B cell (primary cell): ENCODE data around the gene PHYH. TPM values are rescaled to one million over a fixed set of nuclear protein-coding genes. Genes with fewer than 3 reads are reported as not detected.

ENCODE experiments used
- ATAC-seq: fragments of 200-7000 bp; cut with Tn5 transposase; one replicate; pipeline ENCODE4 v1.10.0; 2021; ENCODE audit warnings: low read depth, mild to moderate bottlenecking, moderate number of reproducible peaks, moderate library complexity
- CTCF ChIA-PET: fragments of 350-600 bp; sonication (Branson Sonifier 250); formaldehyde crosslinking; loops from one replicate; lab custom pipeline; 2021; ENCODE audit warnings: antibody characterized with exemption, inconsistent platforms; lab: Charles Lee
- POLR2A ChIA-PET: fragments of 350-600 bp; sonication (Branson Sonifier 250); formaldehyde crosslinking; loops from one replicate; lab custom pipeline; 2021; ENCODE audit warnings: antibody characterized with exemption; lab: Charles Lee
- DNase-seq: peaks from one replicate; pipeline ENCODE4 v3.0.0; 2013
- H2AFZ ChIP-seq: 2 replicates; pipeline ENCODE4 v1.6.1; 2012; ENCODE audit warnings: mild to moderate bottlenecking, low read depth, low read length; ENCODE audit not compliant: insufficient read depth, poor library complexity, severe bottlenecking
- H3K27ac ChIP-seq, 2 donors: 1 replicate in 1 of 2; 2 replicates in 1 of 2; pipeline ENCODE4 v1.5.1; 2012 to 2013; ENCODE audit warnings: low read length in 2 of 2, mild to moderate bottlenecking in 2 of 2, moderate library complexity in 1 of 2
- H3K27me3 ChIP-seq, 4 experiments: fragments of 200-600 bp in 1 of 4; sonication (generic) in 1 of 4; replicated peaks in 1 of 4; 1 replicate in 2 of 4; 2 replicates in 2 of 4; pipeline versions ENCODE4 v1.6.1 to v1.7.0; 2013 to 2016; ENCODE audit warnings: low read length in 3 of 4, mild to moderate bottlenecking in 2 of 4, mixed read lengths in 1 of 4, moderate library complexity in 1 of 4; ENCODE audit not compliant: insufficient read depth in 4 of 4, control insufficient read depth in 3 of 4; ENCODE audit errors: control extremely low read depth in 1 of 4
- H3K36me3 ChIP-seq, 2 experiments: replicated peaks in 1 of 2; 1 replicate in 1 of 2; 2 replicates in 1 of 2; pipeline versions ENCODE4 v1.6.1 to v1.7.1; 2013; ENCODE audit warnings: low read length in 1 of 2; ENCODE audit not compliant: insufficient read depth in 2 of 2, control insufficient read depth in 1 of 2; ENCODE audit errors: control extremely low read depth in 1 of 2, extremely low read depth in 1 of 2
- H3K4me1 ChIP-seq, 2 donors: fragments of 200-600 bp in 1 of 2; sonication (generic) in 1 of 2; 1 replicate in 1 of 2; 2 replicates in 1 of 2; pipeline versions ENCODE4 v1.5.1 to v1.6.1; 2013 to 2017; ENCODE audit warnings: low read length in 2 of 2; ENCODE audit not compliant: control insufficient read depth in 2 of 2, insufficient read depth in 2 of 2
- H3K4me2 ChIP-seq: replicated peaks from 2 replicates; pipeline ENCODE3; 2012; ENCODE audit warnings: mild to moderate bottlenecking, low read depth, low read length; ENCODE audit not compliant: poor library complexity, severe bottlenecking
- H3K4me3 ChIP-seq, 5 experiments: fragments of 200-600 bp in 1 of 5; sonication (generic) in 1 of 5; 1 replicate in 3 of 5; 2 replicates in 2 of 5; pipeline versions ENCODE4 v1.5.1 to v1.7.0; 2011 to 2016; ENCODE audit warnings: low read length in 4 of 5, mild to moderate bottlenecking in 4 of 5, low read depth in 2 of 5, control low read depth in 1 of 5, moderate library complexity in 1 of 5; ENCODE audit not compliant: insufficient read depth in 1 of 5; ENCODE audit errors: control extremely low read depth in 1 of 5, extremely low read depth in 1 of 5
- H3K79me2 ChIP-seq: fragments of 200-600 bp; sonication (generic); one replicate; pipeline ENCODE4 v1.6.0; 2016; ENCODE audit warnings: low read length; ENCODE audit not compliant: control insufficient read depth, insufficient read depth
- H3K9ac ChIP-seq: fragments of 200-600 bp; sonication (generic); 2 replicates; pipeline ENCODE4 v1.6.1; 2017; ENCODE audit warnings: mild to moderate bottlenecking, low read length, moderate library complexity
- H3K9me3 ChIP-seq, 3 donors: one replicate each; pipeline versions ENCODE4 v1.6.1 to v1.7.1; 2013; ENCODE audit warnings: low read length in 2 of 3; ENCODE audit not compliant: control insufficient read depth in 2 of 3, insufficient read depth in 1 of 3; ENCODE audit errors: control extremely low read depth in 1 of 3
- H4K20me1 ChIP-seq: 2 replicates; pipeline ENCODE4 v1.6.0; 2012; ENCODE audit warnings: mild to moderate bottlenecking, low read length; ENCODE audit not compliant: insufficient read depth, control insufficient read depth, poor library complexity, severe bottlenecking
- H3K27ac Mint-ChIP-seq: one replicate; pipeline ENCODE4 v1.8.0; 2021; ENCODE audit warnings: mixed read lengths
- H3K27me3 Mint-ChIP-seq: one replicate; pipeline ENCODE4 v1.8.0; 2021; ENCODE audit warnings: mixed read lengths
- H3K4me1 Mint-ChIP-seq: one replicate; pipeline ENCODE4 v1.8.0; 2021; ENCODE audit warnings: mixed read lengths
- H3K4me3 Mint-ChIP-seq: one replicate; pipeline ENCODE4 v1.8.0; 2021; ENCODE audit warnings: mixed read lengths
- H3K9me3 Mint-ChIP-seq: one replicate; pipeline ENCODE4 v1.8.0; 2022; ENCODE audit warnings: mixed read lengths; ENCODE audit not compliant: insufficient read depth
- CTCF ChIP-seq: fragments of 200-600 bp; IDR thresholded peaks from one replicate; pipeline ENCODE4 v1.8.0; 2022; ENCODE audit warnings: antibody characterized with exemption, mild to moderate bottlenecking
- EZH2 ChIP-seq: IDR thresholded peaks from 2 replicates; pipeline ENCODE4 v1.6.1; 2012; ENCODE audit warnings: borderline replicate concordance, low read depth, mild to moderate bottlenecking, moderate library complexity, low read length; ENCODE audit not compliant: insufficient read depth, poor library complexity, severe bottlenecking
- WGBS: methylation state at CpG from one replicate; pipeline ENCODE4 v1.1.5; 2013; ENCODE audit warnings: missing lambda C conversion rate; ENCODE audit not compliant: insufficient coverage; 5-methylcytosine and 5-hydroxymethylcytosine counted together
- intact Hi-C: fragments of 100-400 bp; cut with micrococcal nuclease; formaldehyde crosslinking; loops from one replicate; pipeline ENCODE4 v1.10.0; 2022
- polyA plus RNA-seq: library from polyadenylated mRNA; depleted of rRNA; stranded (reverse); fragments of >200 nt; gene quantifications from 2 replicates; pipeline ENCODE4 v1.2.3, GENCODE V29; 2012
- total RNA-seq, 2 donors: library from RNA; stranded (reverse); fragments of 120-200 nt in 1 of 2; gene quantifications; 1 replicate in 1 of 2; 2 replicates in 1 of 2; pipeline versions ENCODE4 v1.2.3 to v1.2.4, GENCODE V29; 2013 to 2022

Gene PHYH
- total and polyA plus RNA-seq, 2 donors (not counting 1 experiment from before 2014, with no cell fraction given) = 3.1 to 9.7 TPM

GRCh38 chr10:13272164-13272571 lies 27.7 kb downstream of the PHYH start:
- Histone ChIP-seq H3K79me2 (no peaks in the 10 kb centered on the region), H2AFZ (peak overlapping the region; percentile 24), H3K9ac (peak overlapping the region; percentile 14), H3K4me2 (peak overlapping the region; percentile 17), H4K20me1 (no peaks in the 10 kb centered on the region), H3K36me3 (no peaks in the 10 kb centered on the region), H3K4me3 (peak overlapping the region in 2 of 5 experiments; percentile 9 to 22), H3K27me3 (no peaks in the 10 kb centered on the region), H3K9me3 (no peaks in the 10 kb centered on the region), H3K4me1 (no peaks in the 10 kb centered on the region), H3K27ac (no peak overlapping the region)
- CTCF ChIA-PET = interaction anchor here (0.6 to 1.3 kb wide), 6 partner anchors 22 to 81 kb away, joined by 3 to 14 read pairs (median 5); no protein-coding TSS in a partner anchor
- intact Hi-C loops = no loop called here
- H3K27ac Mint-ChIP-seq = peak overlapping the region; percentile 53
- 86% methylated on average over 9 of the region's 12 CpGs for WGBS
- POLR2A ChIA-PET = interaction anchor here (0.9 kb wide), 1 partner anchor 30 kb away, joined by 3 read pairs; no protein-coding TSS in a partner anchor
- peaks cover 2% of the 10 kb centered on the region for H3K4me1 Mint-ChIP-seq
- no peak for ATAC-seq
- DNase-seq = no peak
- H3K4me3 Mint-ChIP-seq = peak overlapping the region; percentile 59
- no peak for TF ChIP-seq CTCF
- TF ChIP-seq EZH2 = no peak
- no peaks in the 10 kb centered on the region for H3K9me3 Mint-ChIP-seq
- H3K27me3 Mint-ChIP-seq = no peaks in the 10 kb centered on the region

GRCh38 chr10:13271552-13272163 lies 28.2 kb downstream of the PHYH start:
- no peaks in the 10 kb centered on the region for H3K4me1 ChIP-seq
- ChIA-PET CTCF (interaction anchor here (0.7 to 1.3 kb wide), 5 partner anchors 29 to 81 kb away, joined by 3 to 14 read pairs (median 5); no protein-coding TSS in a partner anchor), POLR2A (interaction anchor here (0.9 kb wide), 1 partner anchor 30 kb away, joined by 3 read pairs; no protein-coding TSS in a partner anchor)
- H3K9me3 Mint-ChIP-seq = no peaks in the 10 kb centered on the region
- no peaks in the 10 kb centered on the region for H4K20me1 ChIP-seq
- peak overlapping the region; percentile 17 for H3K4me2 ChIP-seq
- no peak overlapping the region for H3K27ac ChIP-seq
- DNase-seq (peak; percentile 49), ATAC-seq (peak; percentile 73)
- H3K9me3 ChIP-seq = no peaks in the 10 kb centered on the region
- 62% methylated on average over 5 of the region's 14 CpGs for WGBS
- H3K4me3 Mint-ChIP-seq = peak overlapping the region; percentile 59
- peaks cover 2% of the 10 kb centered on the region for H3K4me1 Mint-ChIP-seq
- peak overlapping the region; percentile 14 for H3K9ac ChIP-seq
- H3K4me3 ChIP-seq = peak overlapping the region in 2 of 5 experiments; percentile 9 to 22
- H3K27ac Mint-ChIP-seq = peak overlapping the region; percentile 53
- intact Hi-C loops = loop anchor here (1.0 kb wide), 1 partner anchor 31 kb away; no protein-coding TSS in a partner anchor
- no peaks in the 10 kb centered on the region for H3K27me3 Mint-ChIP-seq
- no peaks in the 10 kb centered on the region for H3K79me2 ChIP-seq
- H3K36me3 ChIP-seq = no peaks in the 10 kb centered on the region
- H2AFZ ChIP-seq = peak overlapping the region; percentile 24
- no peaks in the 10 kb centered on the region for H3K27me3 ChIP-seq
- TF ChIP-seq EZH2 (no peak), CTCF (peak; percentile 46)
